Caco-2 (cell line): ENCODE measurements around the gene STAT1. TPM values are rescaled to one million over a fixed set of nuclear protein-coding genes. Genes with fewer than 3 reads are reported as not detected.

ENCODE experiments used
- BruUV-seq: library from RNA; stranded (reverse); fragments of 400-500 nt; replicated peaks from 2 replicates; lab custom pipeline; 2021; lab: Mats Ljungman, UMichigan
- CTCF ChIA-PET: fragments of 300-600 bp; sonication (Branson Sonifier 250); formaldehyde crosslinking; loops from one replicate; lab custom pipeline; 2022; ENCODE audit warnings: antibody characterized with exemption; lab: Charles Lee
- POLR2A ChIA-PET: fragments of 300-600 bp; sonication (Branson Sonifier 250); formaldehyde crosslinking; loops from one replicate; lab custom pipeline; 2022; ENCODE audit warnings: antibody characterized with exemption; lab: Charles Lee
- DNase-seq, 2 experiments: peaks; one replicate each; pipeline versions ENCODE4 v3.0.0 to v3.0.0-alpha.2; 2020 to 2022
- H3K27me3 ChIP-seq: replicated peaks from 2 replicates; pipeline ENCODE4 v1.6.0; 2011; ENCODE audit warnings: low read length; ENCODE audit not compliant: control insufficient read depth, insufficient read depth
- H3K36me3 ChIP-seq: 2 replicates; pipeline ENCODE4 v1.5.1; 2011; ENCODE audit warnings: low read length; ENCODE audit not compliant: control insufficient read depth, insufficient read depth
- H3K4me1 ChIP-seq: fragments of 250-450 bp; sonication (Bioruptor Pico); 2 replicates; pipeline ENCODE4 v1.5.1; 2020; ENCODE audit warnings: mild to moderate bottlenecking
- H3K4me3 ChIP-seq: 2 replicates; pipeline ENCODE4 v1.5.1; 2011; ENCODE audit warnings: low read depth, mild to moderate bottlenecking, control low read depth, low read length
- H3K9me3 ChIP-seq: fragments of 250-450 bp; sonication (Bioruptor Pico); 2 replicates; pipeline ENCODE4 v1.5.1; 2020; ENCODE audit warnings: mild to moderate bottlenecking, moderate library complexity
- H3K27ac Mint-ChIP-seq: one replicate; pipeline ENCODE4 v1.8.0; 2022; ENCODE audit warnings: mixed read lengths; ENCODE audit not compliant: unreplicated experiment
- H3K27me3 Mint-ChIP-seq: one replicate; pipeline ENCODE4 v1.8.0; 2022; ENCODE audit warnings: mixed read lengths; ENCODE audit not compliant: insufficient read depth, unreplicated experiment
- H3K36me3 Mint-ChIP-seq: one replicate; pipeline ENCODE4 v1.8.0; 2022; ENCODE audit warnings: mild to moderate bottlenecking, mixed read lengths; ENCODE audit not compliant: insufficient read depth, unreplicated experiment
- H3K4me1 Mint-ChIP-seq: one replicate; pipeline ENCODE4 v1.8.0; 2022; ENCODE audit warnings: low read depth, mixed read lengths; ENCODE audit not compliant: unreplicated experiment
- H3K4me3 Mint-ChIP-seq: one replicate; pipeline ENCODE4 v1.8.0; 2022; ENCODE audit warnings: mild to moderate bottlenecking, moderate library complexity, mixed read lengths; ENCODE audit not compliant: unreplicated experiment
- H3K9me3 Mint-ChIP-seq: one replicate; pipeline ENCODE4 v1.8.0; 2022; ENCODE audit warnings: mixed read lengths; ENCODE audit not compliant: unreplicated experiment
- intact Hi-C: fragments of 100-400 bp; cut with micrococcal nuclease; formaldehyde crosslinking; loops from one replicate; pipeline ENCODE4 v1.10.0; 2022; ENCODE audit not compliant: unreplicated experiment
- total RNA-seq: library from RNA; stranded (reverse); gene quantifications from 2 replicates; pipeline ENCODE4 v1.2.3, GENCODE V29; 2022
- TF ChIP-seq, protein P1 (sequence below), 2 experiments: fragments of 200-600 bp in 1 of 2; IDR thresholded peaks; 1 replicate in 1 of 2; 2 replicates in 1 of 2; pipeline versions ENCODE4 v1.5.1 to v1.8.0; 2011 to 2022; ENCODE audit warnings: antibody characterized with exemption in 1 of 2, control low read depth in 1 of 2, inconsistent platforms in 1 of 2, low read depth in 1 of 2, low read length in 1 of 2, mild to moderate bottlenecking in 1 of 2, moderate library complexity in 1 of 2; ENCODE audit not compliant: insufficient read depth in 1 of 2, severe bottlenecking in 1 of 2, unreplicated experiment in 1 of 2

STAT1 gene
- total RNA-seq, 1 experiment from 2014 or later, result 126 TPM

- ChIA-PET POLR2A (no interaction called here), CTCF (no interaction called here)
- Histone ChIP-seq H3K4me3 (no peak overlapping the region), H3K4me1 (peaks cover 33% of the 10 kb centered on the region), H3K36me3 (peaks cover 4% of the 10 kb centered on the region; the same call in 1 of the 2 replicates), H3K27me3 (no peaks in the 10 kb centered on the region), H3K9me3 (no peaks in the 10 kb centered on the region)
- intact Hi-C loops, result loop anchor here (1.0 kb wide), 2 partner anchors 20 to 118 kb away; no protein-coding TSS in a partner anchor
- Mint-ChIP-seq H3K4me1 (peaks cover 12% of the 10 kb centered on the region), H3K27ac (no peak overlapping the region), H3K36me3 (peaks cover 55% of the 10 kb centered on the region), H3K27me3 (no peaks in the 10 kb centered on the region), H3K4me3 (no peak overlapping the region), H3K9me3 (peaks cover 12% of the 10 kb centered on the region)
- TF ChIP-seq, protein P1, sequence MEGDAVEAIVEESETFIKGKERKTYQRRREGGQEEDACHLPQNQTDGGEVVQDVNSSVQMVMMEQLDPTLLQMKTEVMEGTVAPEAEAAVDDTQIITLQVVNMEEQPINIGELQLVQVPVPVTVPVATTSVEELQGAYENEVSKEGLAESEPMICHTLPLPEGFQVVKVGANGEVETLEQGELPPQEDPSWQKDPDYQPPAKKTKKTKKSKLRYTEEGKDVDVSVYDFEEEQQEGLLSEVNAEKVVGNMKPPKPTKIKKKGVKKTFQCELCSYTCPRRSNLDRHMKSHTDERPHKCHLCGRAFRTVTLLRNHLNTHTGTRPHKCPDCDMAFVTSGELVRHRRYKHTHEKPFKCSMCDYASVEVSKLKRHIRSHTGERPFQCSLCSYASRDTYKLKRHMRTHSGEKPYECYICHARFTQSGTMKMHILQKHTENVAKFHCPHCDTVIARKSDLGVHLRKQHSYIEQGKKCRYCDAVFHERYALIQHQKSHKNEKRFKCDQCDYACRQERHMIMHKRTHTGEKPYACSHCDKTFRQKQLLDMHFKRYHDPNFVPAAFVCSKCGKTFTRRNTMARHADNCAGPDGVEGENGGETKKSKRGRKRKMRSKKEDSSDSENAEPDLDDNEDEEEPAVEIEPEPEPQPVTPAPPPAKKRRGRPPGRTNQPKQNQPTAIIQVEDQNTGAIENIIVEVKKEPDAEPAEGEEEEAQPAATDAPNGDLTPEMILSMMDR (IDR thresholded peaks at IDR 0.05; ENCODE audit: insufficient read depth in 1 of 2, low read depth in 1 of 2, low read length in 1 of 2, severe bottlenecking in 1 of 2, unreplicated experiment in 1 of 2), result no peak
- no TSS peak for BruUV-seq
- DNase-seq, result peak; percentile 29 to 53
These were observed 86.7 kb downstream of the STAT1 start for GRCh38 chr2:190927301-190927700.

- intact Hi-C loops, result loop anchor here (1.0 kb wide), 1 partner anchor 25 kb away; no protein-coding TSS in a partner anchor
- CTCF ChIA-PET, result no interaction called here
These were observed 91.6 kb downstream of the STAT1 start for GRCh38 chr2:190922376-190922775.

DNA sequence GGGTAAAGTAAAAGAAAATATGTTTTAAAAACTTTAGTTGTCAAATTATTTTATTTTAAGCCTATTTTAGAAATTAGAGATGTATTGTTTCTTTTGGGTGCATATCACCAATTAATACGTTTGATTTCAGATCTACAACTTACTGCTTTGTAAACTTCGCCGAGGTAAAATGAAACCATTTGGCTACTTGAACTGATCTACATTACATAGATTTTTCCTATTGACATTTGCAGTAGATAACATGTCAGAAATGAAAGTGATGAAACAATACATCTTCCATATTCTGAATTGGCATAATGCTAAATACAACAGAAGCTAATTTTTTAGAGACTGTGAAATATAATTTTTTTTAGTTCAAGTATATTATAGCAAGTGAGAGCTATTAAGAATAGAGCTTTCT, 93.9 kb downstream of the STAT1 start:
- TF ChIP-seq, protein P1 (IDR thresholded peaks at IDR 0.05; ENCODE audit: insufficient read depth in 1 of 2, low read depth in 1 of 2, low read length in 1 of 2, severe bottlenecking in 1 of 2, unreplicated experiment in 1 of 2), result no peak
- H3K27me3 Mint-ChIP-seq, result no peaks in the 10 kb centered on the region
- no peak overlapping the region for H3K27ac Mint-ChIP-seq
- H3K36me3 ChIP-seq, result peaks cover 4% of the 10 kb centered on the region
- intact Hi-C loops, result no loop called here
- no TSS peak for BruUV-seq
- H3K4me3 ChIP-seq, result no peak overlapping the region
- H3K4me1 Mint-ChIP-seq, result peaks cover 16% of the 10 kb centered on the region
- peaks cover 12% of the 10 kb centered on the region for H3K9me3 Mint-ChIP-seq
- ChIA-PET CTCF (no interaction called here), POLR2A (no interaction called here)
- no peaks in the 10 kb centered on the region for H3K27me3 ChIP-seq
- peaks cover 33% of the 10 kb centered on the region for H3K4me1 ChIP-seq
- no peak for DNase-seq
- H3K4me3 Mint-ChIP-seq, result no peak overlapping the region
- peaks cover 66% of the 10 kb centered on the region for H3K36me3 Mint-ChIP-seq
- no peaks in the 10 kb centered on the region for H3K9me3 ChIP-seq

More at GRCh38 chr2:190922376-190922775, 91.6 kb downstream of the STAT1 start:
- POLR2A ChIA-PET, result no interaction called here
- Histone ChIP-seq H3K4me1 (peaks cover 40% of the 10 kb centered on the region), H3K27me3 (no peaks in the 10 kb centered on the region), H3K36me3 (peaks cover 4% of the 10 kb centered on the region; the same call in 1 of the 2 replicates), H3K9me3 (no peaks in the 10 kb centered on the region), H3K4me3 (no peak overlapping the region)
- H3K27me3 Mint-ChIP-seq, result no peaks in the 10 kb centered on the region
- peaks cover 53% of the 10 kb centered on the region for H3K36me3 Mint-ChIP-seq
- H3K27ac Mint-ChIP-seq, result peak overlapping the region; percentile 47
- peak overlapping the region; percentile 27 for H3K4me3 Mint-ChIP-seq
- H3K4me1 Mint-ChIP-seq, result peaks cover 16% of the 10 kb centered on the region
- TF ChIP-seq, protein P1 (IDR thresholded peaks at IDR 0.05; ENCODE audit: insufficient read depth in 1 of 2, low read depth in 1 of 2, low read length in 1 of 2, severe bottlenecking in 1 of 2, unreplicated experiment in 1 of 2), result no peak
- peaks cover 12% of the 10 kb centered on the region for H3K9me3 Mint-ChIP-seq
- peak in 1 of 2 experiments; percentile 39 for DNase-seq
- no TSS peak for BruUV-seq

Other genes starting within 250 kb of the STAT1 start
- 107 and 136 TPM in 2 replicates for gene GLS, start 133.3 kb downstream of the STAT1 start, total RNA-seq
- gene STAT4, start 136.8 kb upstream of the STAT1 start, total RNA-seq, result 0.19 and 0.48 TPM in 2 replicates
- gene MYO1B, start 231.2 kb upstream of the STAT1 start, total RNA-seq, result 80.3 and 83.4 TPM in 2 replicates